Endothelial cell of umbilical vein (primary cell): Measurements from ENCODE around the gene MS4A6E.

Source experiments
- EZH2 ChIP-seq: IDR thresholded peaks from 2 replicates; pipeline ENCODE4 v1.6.1; 2012; ENCODE audit warnings: borderline replicate concordance, low read depth, mild to moderate bottlenecking, moderate library complexity, low read length, inconsistent platforms; ENCODE audit not compliant: severe bottlenecking
- FOS ChIP-seq: IDR thresholded peaks from 2 replicates; pipeline ENCODE4 v1.6.1; 2011; ENCODE audit warnings: mild to moderate bottlenecking, low read length, moderate library complexity, borderline replicate concordance; ENCODE audit not compliant: insufficient read depth
- JUN ChIP-seq: IDR thresholded peaks from 2 replicates; pipeline ENCODE4 v1.6.1; 2011; ENCODE audit warnings: borderline replicate concordance, low read depth; ENCODE audit not compliant: insufficient read length, insufficient read depth
- MAX ChIP-seq: IDR thresholded peaks from 2 replicates; pipeline ENCODE4 v1.6.1; 2011; ENCODE audit not compliant: insufficient read depth, insufficient read length
- MYC ChIP-seq: IDR thresholded peaks from one replicate; pipeline ENCODE4 v1.6.1; 2011; ENCODE audit warnings: mild to moderate bottlenecking, low read depth, low read length
- POLR2A ChIP-seq: IDR thresholded peaks from 2 replicates; pipeline ENCODE4 v1.6.1; 2012; ENCODE audit warnings: low read depth, mild to moderate bottlenecking, control low read depth, low read length
- POLR2AphosphoS5 ChIP-seq: IDR thresholded peaks from 2 replicates; pipeline ENCODE4 v1.6.1; 2012; ENCODE audit warnings: low read depth, mild to moderate bottlenecking, control low read depth, low read length, moderate library complexity; ENCODE audit not compliant: insufficient read depth
- TF ChIP-seq, protein P1 (sequence below), 2 donors: IDR thresholded peaks; 1 replicate in 1 of 2; 2 replicates in 1 of 2; pipeline ENCODE4 v1.5.1; 2011; ENCODE audit warnings: low read length in 2 of 2, mild to moderate bottlenecking in 2 of 2, moderate library complexity in 2 of 2, control low read depth in 1 of 2, inconsistent platforms in 1 of 2, low read depth in 1 of 2; ENCODE audit not compliant: insufficient read depth in 1 of 2; ENCODE audit errors: extremely low read depth in 1 of 2

DNA sequence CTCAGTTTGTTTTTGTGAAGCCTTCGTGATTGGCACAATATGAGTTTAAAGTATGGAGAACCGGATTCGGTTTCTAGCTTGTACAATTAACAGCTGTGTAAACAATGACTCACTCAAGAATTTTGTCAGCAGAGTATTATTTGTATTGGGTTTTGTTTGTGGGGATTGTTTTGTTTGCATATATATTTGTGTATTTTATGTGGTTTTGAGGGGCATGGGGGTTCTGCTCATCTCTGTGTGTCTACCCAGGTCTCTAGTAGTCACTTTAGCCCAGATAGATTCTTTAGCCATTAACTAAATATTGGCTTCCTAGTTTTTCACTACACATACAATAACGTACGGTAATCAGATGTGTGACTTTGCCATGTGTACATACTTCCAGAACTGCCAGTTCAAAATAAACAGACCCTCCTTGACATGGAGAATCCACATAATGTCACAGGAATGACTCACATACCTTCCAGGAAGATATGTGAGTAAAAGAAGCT, 43.8 kb downstream of the MS4A6E start:
- TF ChIP-seq, protein P1, sequence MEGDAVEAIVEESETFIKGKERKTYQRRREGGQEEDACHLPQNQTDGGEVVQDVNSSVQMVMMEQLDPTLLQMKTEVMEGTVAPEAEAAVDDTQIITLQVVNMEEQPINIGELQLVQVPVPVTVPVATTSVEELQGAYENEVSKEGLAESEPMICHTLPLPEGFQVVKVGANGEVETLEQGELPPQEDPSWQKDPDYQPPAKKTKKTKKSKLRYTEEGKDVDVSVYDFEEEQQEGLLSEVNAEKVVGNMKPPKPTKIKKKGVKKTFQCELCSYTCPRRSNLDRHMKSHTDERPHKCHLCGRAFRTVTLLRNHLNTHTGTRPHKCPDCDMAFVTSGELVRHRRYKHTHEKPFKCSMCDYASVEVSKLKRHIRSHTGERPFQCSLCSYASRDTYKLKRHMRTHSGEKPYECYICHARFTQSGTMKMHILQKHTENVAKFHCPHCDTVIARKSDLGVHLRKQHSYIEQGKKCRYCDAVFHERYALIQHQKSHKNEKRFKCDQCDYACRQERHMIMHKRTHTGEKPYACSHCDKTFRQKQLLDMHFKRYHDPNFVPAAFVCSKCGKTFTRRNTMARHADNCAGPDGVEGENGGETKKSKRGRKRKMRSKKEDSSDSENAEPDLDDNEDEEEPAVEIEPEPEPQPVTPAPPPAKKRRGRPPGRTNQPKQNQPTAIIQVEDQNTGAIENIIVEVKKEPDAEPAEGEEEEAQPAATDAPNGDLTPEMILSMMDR (IDR thresholded peaks at IDR 0.05; ENCODE audit: extremely low read depth in 1 of 2, insufficient read depth in 1 of 2, low read depth in 1 of 2, low read length in 2 of 2) = no peak
- TF ChIP-seq FOS (no peak), POLR2A (no peak), POLR2AphosphoS5 (peak; percentile 29), JUN (peak; percentile 65), EZH2 (no peak), MAX (no peak), MYC (no peak)
